Naive B cell (primary cell): ENCODE results near the gene MINAR1. TPM values are rescaled to one million over a fixed set of nuclear protein-coding genes. Genes with fewer than 3 reads are reported as not detected.

Source experiments
- polyA plus RNA-seq, 6 donors: library from polyadenylated mRNA; unstranded; fragments of 300-500 nt; fragmentation: Illumina TruSeq; gene quantifications; one replicate each; pipeline ENCODE4 v1.2.3, GENCODE V29; 2021; ENCODE audit warnings: low read depth in 6 of 6

Gene MINAR1
- polyA plus RNA-seq, 6 donors from 2014 or later = 0.13 TPM; not detected in 5

Other genes with a start within 250 kb of the MINAR1 start
- gene ANKRD34C, start 149.6 kb upstream of the MINAR1 start, polyA plus RNA-seq = not detected
- gene TMED3, start 121.2 kb upstream of the MINAR1 start, polyA plus RNA-seq = 10 to 100 TPM; 43.6 to 63.4 (median 55.1) TPM